GM18909 (cell line): ENCODE measurements around the gene DDOST.

Source experiments
- ATAC-seq: cut with Tn5 transposase; IDR thresholded peaks from one replicate; pipeline ENCODE4 v1.9.1; 2021; ENCODE audit warnings: mild to moderate bottlenecking; ENCODE audit not compliant: unreplicated experiment, poor library complexity

The DDOST gene

GRCh38 chr1:20663365-20663764 is 2.2 kb upstream of the DDOST start:
- ATAC-seq: no peak

GRCh38 chr1:20662110-20662475 is 924 bp upstream of the DDOST start:
- no peak for ATAC-seq

GRCh38 chr1:20660847-20661206 is 342 bp downstream of the DDOST start:
- ATAC-seq: no peak

GRCh38 chr1:20660363-20660762 is 806 bp downstream of the DDOST start:
- ATAC-seq: no peak

- ATAC-seq: no peak
Observed at GRCh38 chr1:20658166-20658915, 2.8 kb downstream of the DDOST start.

GRCh38 chr1:20657024-20657423 is 4.1 kb downstream of the DDOST start:
- ATAC-seq: no peak

- ATAC-seq: no peak
Observed at GRCh38 chr1:20654104-20654690, 7.0 kb downstream of the DDOST start.

- ATAC-seq: no peak
Observed at GRCh38 chr1:20652300-20652699, 8.9 kb downstream of the DDOST start.

- no peak for ATAC-seq
Observed at GRCh38 chr1:20648946-20649345, 12.2 kb downstream of the DDOST start.

- no peak for ATAC-seq
Observed at GRCh38 chr1:20648438-20648837, 12.7 kb downstream of the DDOST start.

- no peak for ATAC-seq
Observed at GRCh38 chr1:20645414-20645813, 15.8 kb downstream of the DDOST start.

- no peak for ATAC-seq
Observed at GRCh38 chr1:20644416-20644815, 16.8 kb downstream of the DDOST start.

- ATAC-seq: no peak
Observed at GRCh38 chr1:20643080-20643479, 18.1 kb downstream of the DDOST start.

- no peak for ATAC-seq
Observed at GRCh38 chr1:20641975-20642374, 19.2 kb downstream of the DDOST start.

GRCh38 chr1:20640183-20640597 is 21.0 kb downstream of the DDOST start:
- no peak for ATAC-seq

- no peak for ATAC-seq
Observed at GRCh38 chr1:20636785-20637347, 24.3 kb downstream of the DDOST start.

- ATAC-seq: no peak
Observed at GRCh38 chr1:20634594-20635084, 26.5 kb downstream of the DDOST start.

GRCh38 chr1:20634065-20634593 is 27.0 kb downstream of the DDOST start:
- ATAC-seq: no peak

GRCh38 chr1:20633190-20634064 is 27.7 kb downstream of the DDOST start, which contains the start of gene PINK1:
Gene PINK1 (plus strand): TSS chr1:20633458. CDS start chr1:20633549, 91 bp downstream.
- ATAC-seq: peak; percentile 61

- no peak for ATAC-seq
Observed at GRCh38 chr1:20632386-20632785, 28.8 kb downstream of the DDOST start.
